Activated CD4-positive, alpha-beta T cell treated with anti-CD3 and anti-CD28 coated beads, Interleukin-2, amount 10 ng/mL, durations not matched to agents 7 days and 5 days (primary cell): ENCODE data around the gene TMEM121. TPM values are rescaled to one million over a fixed set of nuclear protein-coding genes. Genes with fewer than 3 reads are reported as not detected.

ENCODE experiments used
- CTCF ChIA-PET: fragments of 350-600 bp; sonication (Branson Sonifier 250); formaldehyde crosslinking; loops from one replicate; lab custom pipeline; 2021; ENCODE audit warnings: antibody characterized with exemption; lab: Charles Lee
- POLR2A ChIA-PET: fragments of 350-600 bp; sonication (Branson Sonifier 250); formaldehyde crosslinking; loops from one replicate; lab custom pipeline; 2021; ENCODE audit warnings: antibody characterized with exemption; lab: Charles Lee
- DNase-seq: peaks from one replicate; pipeline ENCODE4 v3.0.0-alpha.2; 2020
- H3K27ac Mint-ChIP-seq: one replicate; pipeline ENCODE4 v1.8.0; 2021; ENCODE audit warnings: mild to moderate bottlenecking, moderate library complexity, mixed read lengths
- H3K27me3 Mint-ChIP-seq: one replicate; pipeline ENCODE4 v1.8.0; 2021; ENCODE audit warnings: mixed read lengths
- H3K36me3 Mint-ChIP-seq: one replicate; pipeline ENCODE4 v1.8.0; 2021; ENCODE audit warnings: low read depth, mixed read lengths
- H3K4me1 Mint-ChIP-seq: one replicate; pipeline ENCODE4 v1.8.0; 2021; ENCODE audit warnings: mixed read lengths
- H3K4me3 Mint-ChIP-seq: one replicate; pipeline ENCODE4 v1.8.0; 2021; ENCODE audit warnings: mild to moderate bottlenecking, moderate library complexity, mixed read lengths
- H3K9me3 Mint-ChIP-seq: one replicate; pipeline ENCODE4 v1.8.0; 2021; ENCODE audit warnings: mixed read lengths
- total RNA-seq, 2 experiments: library from RNA; stranded (reverse); gene quantifications; one replicate each; pipeline ENCODE4 v1.2.3, GENCODE V29; 2021

The TMEM121 gene
- total RNA-seq, 2 experiments from 2014 or later = 4.6 TPM

DNA sequence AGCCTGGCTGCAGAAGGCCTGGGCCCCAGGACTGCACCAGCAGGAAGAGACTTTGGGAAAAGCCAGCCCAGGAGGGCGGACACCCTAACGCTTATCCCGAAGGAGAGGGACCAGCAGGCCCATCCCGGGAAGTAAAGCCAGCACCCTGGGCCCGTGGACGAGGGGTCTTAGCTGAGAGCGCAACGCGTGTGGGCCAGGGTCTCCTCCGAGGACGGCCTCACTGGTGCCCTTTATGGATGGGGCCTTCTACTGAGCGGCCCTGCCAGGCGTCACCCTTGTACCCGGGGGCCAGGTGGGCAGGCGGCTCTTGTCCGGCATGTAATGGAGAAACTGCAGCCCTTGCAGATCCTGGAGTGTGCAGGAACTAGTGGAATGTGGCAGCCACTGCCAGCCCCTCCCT lies 21.3 kb upstream of the TMEM121 start:
- DNase-seq = no peak
- H3K4me1 Mint-ChIP-seq = peaks cover 8% of the 10 kb centered on the region
- no peak overlapping the region for H3K4me3 Mint-ChIP-seq
- H3K36me3 Mint-ChIP-seq = no peaks in the 10 kb centered on the region
- no peak overlapping the region for H3K27ac Mint-ChIP-seq
- peaks cover 10% of the 10 kb centered on the region for H3K27me3 Mint-ChIP-seq
- CTCF ChIA-PET = interaction anchor here (0.7 kb wide), 1 partner anchor 14 kb away, joined by 3 read pairs; no protein-coding TSS in a partner anchor
- no peaks in the 10 kb centered on the region for H3K9me3 Mint-ChIP-seq
- POLR2A ChIA-PET = no interaction called here

DNA sequence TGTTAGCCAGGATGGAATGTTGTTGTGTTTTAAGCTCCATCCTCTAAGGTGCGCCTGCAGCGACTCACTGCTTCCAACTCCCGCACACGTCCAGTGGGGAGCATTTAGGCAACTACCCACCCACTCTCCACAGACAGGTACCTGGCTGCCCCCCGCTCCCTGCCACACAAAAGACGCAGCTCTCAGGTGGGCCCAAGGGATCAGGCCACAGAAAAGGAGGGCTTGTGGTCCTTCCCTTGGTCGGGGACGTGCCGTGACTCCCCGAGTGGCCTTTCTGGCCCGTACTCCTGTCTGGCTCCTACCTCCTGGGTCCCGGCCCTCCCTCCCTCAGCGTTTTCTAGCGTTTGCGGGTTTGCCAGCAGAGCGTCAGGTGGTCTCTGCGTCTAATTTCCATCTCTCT lies 19.1 kb upstream of the TMEM121 start:
- ChIA-PET CTCF (interaction anchor here (0.6 to 1.8 kb wide), 4 partner anchors 18 to 141 kb away, joined by 3 to 4 read pairs (median 3); no protein-coding TSS in a partner anchor), POLR2A (interaction anchor here (0.6 kb wide), 1 partner anchor 237 kb away, joined by 3 read pairs; no protein-coding TSS in a partner anchor)
- Mint-ChIP-seq H3K4me1 (peaks cover 8% of the 10 kb centered on the region), H3K27me3 (peaks cover 18% of the 10 kb centered on the region), H3K27ac (no peak overlapping the region), H3K9me3 (no peaks in the 10 kb centered on the region), H3K36me3 (no peaks in the 10 kb centered on the region), H3K4me3 (no peak overlapping the region)
- no peak for DNase-seq

DNA sequence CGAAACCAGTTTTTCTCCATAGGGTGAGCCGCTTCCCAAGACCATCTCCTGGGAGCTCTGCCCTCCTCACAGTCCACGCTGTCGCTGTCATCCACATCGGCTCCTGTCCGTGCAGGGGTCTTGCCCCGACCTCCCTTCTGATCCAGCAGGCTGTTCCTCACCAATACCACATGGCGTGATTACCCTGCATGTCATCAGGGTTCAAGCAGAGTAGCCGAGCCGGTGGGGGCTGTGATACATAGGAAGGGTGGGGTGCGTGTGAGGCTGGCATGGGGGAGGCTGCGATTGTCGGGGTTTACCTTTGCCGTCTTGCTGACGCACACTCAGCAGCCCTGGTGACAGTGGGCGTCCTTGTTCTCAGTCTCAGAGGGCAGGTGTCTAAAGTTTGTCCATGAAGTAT lies 18.3 kb upstream of the TMEM121 start:
- POLR2A ChIA-PET = no interaction called here
- H3K4me1 Mint-ChIP-seq = peaks cover 8% of the 10 kb centered on the region
- no peak for DNase-seq

DNA sequence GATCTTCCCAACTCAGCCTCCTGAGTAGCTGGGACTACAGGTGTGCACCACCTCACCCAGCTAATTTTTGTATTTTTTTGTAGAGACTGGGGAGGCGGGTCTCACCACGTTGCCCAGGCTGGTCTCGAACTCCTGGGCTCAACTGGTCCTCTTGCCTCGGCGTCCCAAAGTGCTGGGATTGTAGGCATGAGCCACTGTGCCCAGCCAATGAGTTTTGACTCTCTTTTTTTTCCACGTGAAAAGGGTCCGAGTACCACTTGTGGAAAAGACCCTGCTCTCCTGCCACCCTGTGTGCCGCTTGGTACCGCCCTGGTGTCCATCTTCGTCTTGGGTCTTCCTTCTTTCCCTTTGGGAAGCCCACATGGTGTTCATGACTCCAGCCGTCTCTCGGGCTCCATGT lies 17.8 kb upstream of the TMEM121 start:
- no peak for DNase-seq
- H3K27me3 Mint-ChIP-seq = peaks cover 22% of the 10 kb centered on the region
- POLR2A ChIA-PET = no interaction called here
- no peaks in the 10 kb centered on the region for H3K9me3 Mint-ChIP-seq
- H3K36me3 Mint-ChIP-seq = no peaks in the 10 kb centered on the region
- no peak overlapping the region for H3K4me3 Mint-ChIP-seq
- H3K27ac Mint-ChIP-seq = no peak overlapping the region
- H3K4me1 Mint-ChIP-seq = peaks cover 8% of the 10 kb centered on the region
- CTCF ChIA-PET = interaction anchor here (1.8 kb wide), 1 partner anchor 19 kb away, joined by 4 read pairs; no protein-coding TSS in a partner anchor

More for the DNA sequence above, 18.3 kb upstream of the TMEM121 start:
- Mint-ChIP-seq H3K9me3 (no peaks in the 10 kb centered on the region), H3K36me3 (no peaks in the 10 kb centered on the region), H3K27me3 (peaks cover 20% of the 10 kb centered on the region), H3K4me3 (no peak overlapping the region), H3K27ac (no peak overlapping the region)
- CTCF ChIA-PET = interaction anchor here (1.8 kb wide), 1 partner anchor 18 kb away, joined by 4 read pairs; no protein-coding TSS in a partner anchor

DNA sequence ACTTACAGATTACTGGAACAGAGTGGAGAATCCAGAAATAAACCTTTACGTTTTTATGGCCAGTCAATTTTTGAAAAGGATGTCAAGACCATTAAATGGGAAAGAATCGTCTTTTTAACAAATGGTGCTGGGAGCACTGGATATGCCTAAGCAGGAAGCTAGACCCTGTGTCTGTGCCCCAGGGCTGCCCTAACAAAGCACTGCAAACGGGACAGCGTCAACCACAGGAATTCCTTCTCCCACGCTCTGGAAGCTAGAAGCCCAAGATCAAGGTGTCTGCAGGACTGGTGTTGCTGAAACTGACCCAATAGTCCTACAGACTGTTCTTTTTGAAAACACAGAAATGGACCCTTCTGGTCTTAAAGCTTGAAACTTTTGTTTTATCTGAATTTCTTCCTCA lies 9.3 kb upstream of the TMEM121 start:
- H3K27me3 Mint-ChIP-seq = peaks cover 38% of the 10 kb centered on the region

DNA sequence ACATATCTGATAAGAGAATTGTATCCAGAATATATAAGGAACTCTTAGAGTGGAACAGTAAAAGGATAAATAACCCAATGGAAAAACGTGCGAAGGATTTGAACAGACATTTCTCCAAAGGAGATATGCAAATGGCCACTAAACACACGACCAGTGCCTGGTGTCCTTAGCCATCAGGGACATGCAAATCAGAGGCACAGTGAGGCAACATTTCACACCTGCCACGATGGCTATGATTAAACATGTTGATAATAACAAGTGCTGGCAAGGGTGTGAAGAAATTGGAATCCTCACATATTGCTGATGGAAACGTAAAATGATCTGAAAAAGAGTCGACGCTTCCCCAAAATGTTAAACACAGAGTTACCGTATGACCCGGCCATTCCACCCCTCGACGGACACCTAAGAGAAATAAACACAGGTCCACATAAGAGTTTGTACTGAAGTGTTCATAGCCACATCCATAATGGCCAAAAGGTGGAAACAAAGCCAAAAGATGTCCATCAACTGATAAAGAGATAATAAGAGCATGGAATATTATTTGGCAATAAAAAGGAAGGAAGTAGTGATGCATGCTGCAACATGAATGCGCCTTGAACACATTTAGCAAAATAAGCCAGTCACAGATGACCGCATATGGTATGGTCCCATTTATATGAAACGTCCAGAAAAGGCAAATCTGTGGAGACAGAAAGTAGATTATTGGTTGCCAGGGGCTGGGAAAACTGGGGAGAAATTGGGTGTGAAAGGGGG lies 6.3 kb upstream of the TMEM121 start:
- CTCF ChIA-PET = no interaction called here
- H3K27ac Mint-ChIP-seq = no peak overlapping the region
- POLR2A ChIA-PET = no interaction called here
- no peaks in the 10 kb centered on the region for H3K4me1 Mint-ChIP-seq
- H3K4me3 Mint-ChIP-seq = no peak overlapping the region
- H3K36me3 Mint-ChIP-seq = no peaks in the 10 kb centered on the region
- H3K27me3 Mint-ChIP-seq = peaks cover 47% of the 10 kb centered on the region
- no peaks in the 10 kb centered on the region for H3K9me3 Mint-ChIP-seq
- DNase-seq = no peak

More for the DNA sequence above, 9.3 kb upstream of the TMEM121 start:
- no peak overlapping the region for H3K27ac Mint-ChIP-seq
- no peaks in the 10 kb centered on the region for H3K4me1 Mint-ChIP-seq
- no peaks in the 10 kb centered on the region for H3K36me3 Mint-ChIP-seq
- CTCF ChIA-PET = interaction anchor here (1.3 kb wide), 1 partner anchor 9 kb away, joined by 3 read pairs; no protein-coding TSS in a partner anchor
- POLR2A ChIA-PET = no interaction called here
- H3K9me3 Mint-ChIP-seq = no peaks in the 10 kb centered on the region
- H3K4me3 Mint-ChIP-seq = no peak overlapping the region
- DNase-seq = no peak

DNA sequence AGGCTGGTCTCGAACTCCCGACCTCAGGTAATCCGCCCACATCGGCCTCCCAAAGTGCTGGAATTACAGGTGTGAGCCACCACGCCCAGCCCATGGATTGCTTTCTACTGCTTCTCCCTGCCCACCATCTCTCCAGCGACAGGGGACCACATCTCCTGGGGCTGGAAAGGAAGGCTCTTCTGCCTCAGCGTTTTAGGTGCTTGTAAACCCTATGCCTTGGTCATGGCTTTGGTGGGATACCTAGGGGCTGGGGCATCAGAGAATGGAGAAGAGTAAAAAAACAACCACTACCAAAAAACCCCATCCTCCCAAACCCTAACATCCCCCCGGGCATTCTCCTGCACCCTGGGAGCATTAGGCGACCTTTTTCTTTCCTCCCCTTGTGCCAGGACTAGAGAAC lies 1.1 kb upstream of the TMEM121 start:
- H3K27me3 Mint-ChIP-seq = peaks cover 35% of the 10 kb centered on the region
- CTCF ChIA-PET = interaction anchor here (1.0 kb wide), 2 partner anchors 9 to 45 kb away, joined by 3 to 4 read pairs; no protein-coding TSS in a partner anchor
- POLR2A ChIA-PET = no interaction called here
- H3K27ac Mint-ChIP-seq = no peak overlapping the region
- peaks cover 20% of the 10 kb centered on the region for H3K4me1 Mint-ChIP-seq
- no peak overlapping the region for H3K4me3 Mint-ChIP-seq
- no peak for DNase-seq
- no peaks in the 10 kb centered on the region for H3K36me3 Mint-ChIP-seq
- H3K9me3 Mint-ChIP-seq = no peaks in the 10 kb centered on the region

DNA sequence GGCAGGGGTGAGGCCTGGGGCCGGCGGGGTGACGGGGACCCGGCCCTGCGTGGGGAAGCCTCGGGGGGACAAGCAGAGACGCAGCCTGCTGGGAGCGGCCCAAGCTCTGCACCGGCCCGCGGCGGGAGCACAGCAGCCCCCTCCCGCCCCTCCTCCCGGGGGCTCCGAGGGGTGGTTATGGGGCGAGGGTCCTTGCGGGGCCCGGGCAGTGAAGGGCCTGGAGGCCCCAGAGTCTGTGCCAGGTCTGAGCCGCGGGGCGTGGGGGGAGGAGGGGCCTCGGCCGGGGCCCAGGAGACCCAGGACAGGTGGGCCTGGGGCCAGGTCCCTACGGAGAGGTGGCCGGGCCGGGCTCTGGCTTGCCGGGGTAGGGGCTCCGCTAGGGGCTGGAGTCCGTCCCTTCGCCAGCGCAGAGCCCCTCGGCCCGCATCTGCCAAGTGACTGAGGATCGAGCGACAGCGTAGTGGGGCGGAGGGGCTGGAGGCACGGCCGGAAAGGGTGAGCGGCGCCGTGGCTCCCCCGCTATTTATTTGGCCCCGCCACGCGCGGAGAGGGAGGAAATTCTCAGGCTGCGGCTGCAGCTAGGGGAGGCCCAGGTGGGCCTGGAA lies 495 bp downstream of the TMEM121 start:
- Mint-ChIP-seq H3K4me1 (peaks cover 25% of the 10 kb centered on the region), H3K27me3 (peaks cover 33% of the 10 kb centered on the region), H3K9me3 (no peaks in the 10 kb centered on the region), H3K4me3 (peak overlapping the region; percentile 69), H3K36me3 (no peaks in the 10 kb centered on the region), H3K27ac (peak overlapping the region; percentile 77)
- ChIA-PET POLR2A (no interaction called here), CTCF (no interaction called here)
- no peak for DNase-seq

DNA sequence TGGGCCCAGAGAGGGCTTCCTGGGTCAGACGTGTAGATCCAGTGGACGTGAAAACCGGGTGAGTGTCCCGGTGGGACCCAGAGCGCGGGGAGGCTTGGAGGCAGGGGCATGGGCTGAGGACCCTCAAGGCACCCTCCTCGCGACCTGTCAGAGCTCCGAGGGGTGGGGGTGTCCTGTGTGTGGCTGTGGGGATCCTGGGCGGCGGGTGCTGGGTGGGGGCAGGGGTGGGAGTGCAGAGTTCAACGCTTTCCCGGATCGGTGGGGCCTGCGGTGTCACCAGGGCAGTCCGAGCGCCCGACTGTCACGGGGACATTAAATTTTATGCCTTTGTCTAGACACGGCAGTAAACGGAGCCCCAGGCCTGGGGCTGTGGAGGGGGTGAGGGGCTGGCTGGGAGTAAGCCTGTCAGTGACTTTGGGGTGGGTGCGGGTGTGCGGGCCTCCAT lies 1.0 kb downstream of the TMEM121 start:
- Mint-ChIP-seq H3K27me3 (peaks cover 33% of the 10 kb centered on the region), H3K36me3 (no peaks in the 10 kb centered on the region), H3K4me1 (peaks cover 25% of the 10 kb centered on the region), H3K27ac (peak overlapping the region; percentile 77), H3K4me3 (peak overlapping the region; percentile 69), H3K9me3 (no peaks in the 10 kb centered on the region)
- POLR2A ChIA-PET = no interaction called here
- DNase-seq = no peak
- CTCF ChIA-PET = interaction anchor here (2.1 kb wide), 1 partner anchor 10 kb away, joined by 8 read pairs; no protein-coding TSS in a partner anchor

DNA sequence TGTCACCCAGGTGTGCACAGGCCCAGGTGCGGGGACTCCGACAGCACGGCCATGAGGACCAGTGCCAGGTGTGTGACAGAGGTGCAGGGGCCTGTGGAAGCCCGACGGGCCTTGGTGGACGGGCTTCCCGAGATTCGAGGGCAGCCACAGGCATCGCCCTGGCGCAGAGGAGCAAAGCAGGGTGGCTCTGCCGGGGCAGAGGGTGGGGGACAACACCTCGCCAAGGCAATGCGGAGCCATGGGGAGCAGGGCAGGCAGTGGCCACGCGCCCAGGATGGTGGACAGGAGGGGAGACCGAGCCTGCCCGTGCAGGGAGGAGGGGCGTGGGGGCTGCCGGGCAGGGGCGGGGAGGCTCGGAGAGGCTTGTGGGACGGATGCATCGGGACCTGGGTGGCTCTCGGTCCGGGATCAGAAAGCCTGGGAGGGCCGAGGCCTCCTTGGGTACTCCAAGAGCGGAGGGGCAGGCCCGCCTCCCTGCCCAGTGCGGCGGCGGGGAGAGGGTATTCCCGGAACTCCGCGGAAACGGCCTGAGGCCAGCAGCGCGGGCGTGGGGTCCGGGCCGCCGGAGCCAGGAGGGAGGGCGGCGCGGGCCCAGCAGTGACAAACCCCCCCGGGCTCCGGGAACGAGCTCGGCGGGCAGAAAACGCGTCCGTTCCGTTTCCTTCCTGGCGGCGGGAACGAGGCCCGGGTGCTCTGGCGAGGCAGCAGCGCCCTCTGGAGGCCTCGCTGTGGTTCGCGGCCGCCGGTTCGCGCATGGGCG lies 1.6 kb downstream of the TMEM121 start:
- ChIA-PET POLR2A (interaction anchor here (0.6 kb wide), 1 partner anchor 157 kb away, joined by 3 read pairs; no protein-coding TSS in a partner anchor), CTCF (interaction anchor here (0.6 to 2.1 kb wide), 13 partner anchors 9 to 450 kb away, joined by 3 to 9 read pairs (median 3); no protein-coding TSS in a partner anchor)
- Mint-ChIP-seq H3K27me3 (peaks cover 32% of the 10 kb centered on the region), H3K36me3 (no peaks in the 10 kb centered on the region), H3K27ac (peak overlapping the region; percentile 60), H3K4me3 (peak overlapping the region; percentile 69), H3K4me1 (peaks cover 25% of the 10 kb centered on the region), H3K9me3 (no peaks in the 10 kb centered on the region)
- peak; percentile 81 for DNase-seq

DNA sequence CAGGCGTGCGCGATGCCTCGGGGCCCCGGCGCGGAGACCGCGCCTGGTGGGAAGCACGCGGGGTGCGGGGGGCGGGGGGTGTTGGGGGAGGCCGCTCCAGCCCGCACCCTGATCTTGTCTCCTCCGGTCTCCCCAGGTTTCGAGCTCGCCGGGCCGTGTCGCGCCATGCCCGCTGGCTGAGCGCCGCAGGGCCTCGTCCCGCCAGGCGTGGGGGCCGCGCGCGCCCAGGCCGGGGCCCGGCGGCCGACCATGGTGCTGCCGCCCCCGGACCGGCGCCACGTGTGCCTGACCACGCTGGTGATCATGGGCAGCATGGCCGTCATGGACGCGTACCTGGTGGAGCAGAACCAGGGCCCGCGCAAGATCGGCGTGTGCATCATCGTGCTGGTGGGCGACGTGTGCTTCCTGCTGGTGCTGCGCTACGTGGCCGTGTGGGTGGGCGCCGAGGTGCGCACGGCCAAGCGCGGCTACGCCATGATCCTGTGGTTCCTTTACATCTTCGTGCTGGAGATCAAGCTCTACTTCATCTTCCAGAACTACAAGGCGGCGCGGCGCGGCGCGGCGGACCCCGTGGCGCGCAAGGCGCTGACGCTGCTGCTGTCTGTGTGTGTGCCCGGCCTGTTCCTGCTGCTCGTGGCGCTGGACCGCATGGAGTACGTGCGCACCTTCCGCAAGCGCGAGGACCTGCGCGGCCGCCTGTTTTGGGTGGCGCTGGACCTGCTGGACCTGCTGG lies 2.4 kb downstream of the TMEM121 start:
- CTCF ChIA-PET = interaction anchor here (0.6 to 2.1 kb wide), 10 partner anchors 9 to 335 kb away, joined by 3 to 9 read pairs (median 4); no protein-coding TSS in a partner anchor
- H3K27me3 Mint-ChIP-seq = peaks cover 26% of the 10 kb centered on the region
- H3K4me3 Mint-ChIP-seq = peak overlapping the region; percentile 72
- peaks cover 25% of the 10 kb centered on the region for H3K4me1 Mint-ChIP-seq
- H3K27ac Mint-ChIP-seq = peak overlapping the region; percentile 86
- DNase-seq = no peak
- no peaks in the 10 kb centered on the region for H3K9me3 Mint-ChIP-seq
- no peaks in the 10 kb centered on the region for H3K36me3 Mint-ChIP-seq
- POLR2A ChIA-PET = interaction anchor here (0.6 kb wide), 1 partner anchor 158 kb away, joined by 3 read pairs; no protein-coding TSS in a partner anchor

DNA sequence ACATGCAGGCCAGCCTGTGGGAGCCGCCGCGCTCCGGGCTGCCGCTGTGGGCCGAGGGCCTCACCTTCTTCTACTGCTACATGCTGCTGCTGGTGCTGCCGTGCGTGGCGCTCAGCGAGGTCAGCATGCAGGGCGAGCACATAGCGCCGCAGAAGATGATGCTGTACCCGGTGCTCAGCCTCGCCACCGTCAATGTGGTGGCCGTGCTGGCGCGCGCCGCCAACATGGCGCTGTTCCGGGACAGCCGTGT lies 2.9 kb downstream of the TMEM121 start:
- CTCF ChIA-PET = interaction anchor here (1.0 to 2.1 kb wide), 2 partner anchors 8 to 37 kb away, joined by 3 to 8 read pairs; no protein-coding TSS in a partner anchor
- Mint-ChIP-seq H3K4me3 (peak overlapping the region; percentile 72), H3K27me3 (peaks cover 23% of the 10 kb centered on the region), H3K36me3 (no peaks in the 10 kb centered on the region), H3K27ac (peak overlapping the region; percentile 86), H3K4me1 (peaks cover 25% of the 10 kb centered on the region), H3K9me3 (no peaks in the 10 kb centered on the region)
- POLR2A ChIA-PET = no interaction called here
- no peak for DNase-seq
